Measurements from ENCODE around the gene GNG13. TPM values are rescaled to one million over a fixed set of nuclear protein-coding genes. Genes with fewer than 3 reads are reported as not detected.

The GNG13 gene
- total and polyA plus RNA-seq, 2 donors (not counting 3 experiments of a cell fraction or from before 2014, with no cell fraction given) = not detected

GRCh38 chr16:760545-761343 is 39.8 kb downstream of the GNG13 start, which contains the start of gene MSLN:
Gene MSLN, plus strand, starts transcription at chr16:760734. Its CDS starts 1,947 bp downstream, at chr16:762681.
- Histone ChIP-seq H3K9me1 (replicated peaks; ENCODE audit: control insufficient read depth, extremely low read depth, insufficient read depth, low read length) (no peaks in the 10 kb centered on the region), H3K4me1 (ENCODE audit: control insufficient read depth, extremely low read depth, insufficient read depth, low read length) (no peaks in the 10 kb centered on the region), H3K4me3 (replicated peaks in 1 of 3; ENCODE audit: insufficient read depth in 1 of 3, low read depth in 1 of 3, low read length in 3 of 3) (no peak within 1 kb of the TSS), H3K79me2 (ENCODE audit: control insufficient read depth, insufficient read depth, low read length) (no peaks in the 10 kb centered on the region), H3K9me3 (replicated peaks; ENCODE audit: control insufficient read depth, insufficient read depth, low read length) (no peaks in the 10 kb centered on the region), H3K27ac (ENCODE audit: insufficient read depth, low read depth, low read length) (no peak within 1 kb of the TSS), H3K4me2 (ENCODE audit: insufficient read depth, low read length) (no peak within 1 kb of the TSS), H3K36me3 (ENCODE audit: control insufficient read depth in 2 of 2, extremely low read depth in 1 of 2, insufficient read depth in 2 of 2, low read length in 2 of 2) (no peaks in the 10 kb centered on the region), H3K27me3 (ENCODE audit: control insufficient read depth in 2 of 2, insufficient read depth in 2 of 2, low read length in 2 of 2) (peaks cover 0 to 1% of the 10 kb centered on the region in 2 experiments), H4K20me1 (replicated peaks; ENCODE audit: control insufficient read depth, extremely low read depth, insufficient read depth, low read length) (no peaks in the 10 kb centered on the region), H3K9ac (replicated peaks; ENCODE audit: extremely low read depth, insufficient read depth, low read length) (no peak within 1 kb of the TSS), H2AFZ (ENCODE audit: low read depth, low read length) (no peak within 1 kb of the TSS)
- no TSS peak for BruUV-seq (replicated peaks)
- ChIA-PET CTCF (interaction anchor here (1.0 to 1.3 kb wide), 2 partner anchors 12 to 28 kb away, joined by 3 to 4 read pairs; no protein-coding TSS in a partner anchor), POLR2A (no interaction called here)
- FAIRE-seq = no peak
- TF ChIP-seq POLR2A (IDR thresholded peaks at IDR 0.05; ENCODE audit: low read depth, low read length) = no peak
- no peak for TF ChIP-seq FOS (IDR thresholded peaks at IDR 0.05; ENCODE audit: borderline replicate concordance, insufficient read depth, low read length)
- no peak for TF ChIP-seq POLR2AphosphoS5 (IDR thresholded peaks at IDR 0.05; ENCODE audit: insufficient read depth, low read depth, low read length)
- TF ChIP-seq EZH2 (IDR thresholded peaks at IDR 0.05; ENCODE audit: borderline replicate concordance, low read depth, low read length, severe bottlenecking) = no peak
- TF ChIP-seq CTCF (IDR thresholded peaks at IDR 0.05; ENCODE audit: extremely low read depth in 1 of 2, insufficient read depth in 1 of 2, low read depth in 1 of 2, low read length in 2 of 2) = no peak
- no peak for TF ChIP-seq JUN (IDR thresholded peaks at IDR 0.05; ENCODE audit: borderline replicate concordance, insufficient read depth, insufficient read length, low read depth)
- DNase-seq (ENCODE audit: low read depth, low spot score) = no peak
- dilution Hi-C loops (cut with MboI; ENCODE audit: extremely low pct_ligation_motif_present, low sequenced_read_pairs) (no loop called here), intact Hi-C loops (cut with micrococcal nuclease) (no loop called here)
